ENCODE results near the gene AP3M1. TPM values are rescaled to one million over a fixed set of nuclear protein-coding genes. Genes with fewer than 3 reads are reported as not detected.

The AP3M1 gene
- total and polyA plus RNA-seq, 8 donors, result 5.1 to 21.2 (median 12.3) TPM

DNA sequence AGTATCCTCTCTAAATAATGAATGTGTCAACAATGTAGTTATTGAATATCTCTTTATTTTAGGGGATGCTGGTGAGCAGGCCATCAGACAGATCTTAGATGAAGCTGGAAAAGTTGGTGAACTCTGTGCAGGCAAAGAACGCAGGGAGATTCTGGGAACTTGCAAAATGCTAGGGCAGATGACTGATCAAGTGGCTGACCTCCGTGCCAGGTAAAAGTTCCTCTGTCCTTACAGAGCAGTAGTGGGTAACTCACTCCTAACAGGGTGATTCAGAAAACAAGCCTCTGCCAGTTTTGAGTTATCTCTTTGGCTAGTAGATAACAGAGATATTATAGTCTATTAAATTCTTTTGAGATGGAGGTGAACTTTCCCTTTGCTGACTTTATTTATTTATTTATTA is 67.3 kb downstream of the AP3M1 start:
- intact Hi-C loops (cut with DNase I), result no loop called here
- FAIRE-seq (no peak), DNase-seq (no peak), ATAC-seq (no peak)
- H3K4me3 ChIP-seq, result no peak overlapping the region
- H3K27ac ChIP-seq, result no peak overlapping the region
- H3K36me3 ChIP-seq, result peaks cover 0 to 12% (median 0%) of the 10 kb centered on the region in 3 donors
- peaks cover 0 to 7% (median 0%) of the 10 kb centered on the region in 3 donors for H3K4me1 ChIP-seq
- no peak for TF ChIP-seq CTCF (IDR thresholded peaks at IDR 0.05)
- H3K9me3 ChIP-seq, result no peaks in the 10 kb centered on the region
- WGBS, 2 donors, result 80% methylated on average over 2 of the region's 2 CpGs
- H3K27me3 ChIP-seq, result no peaks in the 10 kb centered on the region

- Histone ChIP-seq H3K27me3 (no peaks in the 10 kb centered on the region), H3K36me3 (peaks cover 0 to 12% (median 0%) of the 10 kb centered on the region in 3 donors), H3K4me1 (peaks cover 0 to 11% (median 0%) of the 10 kb centered on the region in 3 donors), H3K9me3 (no peaks in the 10 kb centered on the region), H3K27ac (no peak overlapping the region), H3K4me3 (no peak overlapping the region)
- no peak for DNase-seq
- WGBS, 2 donors, result 64 to 66% methylated on average over 5 of the region's 5 CpGs
- FAIRE-seq, result no peak
- peak in 1 of 4 donors; percentile 14 for ATAC-seq
- intact Hi-C loops (cut with DNase I), result no loop called here
- TF ChIP-seq CTCF (IDR thresholded peaks at IDR 0.05), result no peak
Observed at GRCh38 chr10:74081941-74082718, 68.5 kb downstream of the AP3M1 start.

DNA sequence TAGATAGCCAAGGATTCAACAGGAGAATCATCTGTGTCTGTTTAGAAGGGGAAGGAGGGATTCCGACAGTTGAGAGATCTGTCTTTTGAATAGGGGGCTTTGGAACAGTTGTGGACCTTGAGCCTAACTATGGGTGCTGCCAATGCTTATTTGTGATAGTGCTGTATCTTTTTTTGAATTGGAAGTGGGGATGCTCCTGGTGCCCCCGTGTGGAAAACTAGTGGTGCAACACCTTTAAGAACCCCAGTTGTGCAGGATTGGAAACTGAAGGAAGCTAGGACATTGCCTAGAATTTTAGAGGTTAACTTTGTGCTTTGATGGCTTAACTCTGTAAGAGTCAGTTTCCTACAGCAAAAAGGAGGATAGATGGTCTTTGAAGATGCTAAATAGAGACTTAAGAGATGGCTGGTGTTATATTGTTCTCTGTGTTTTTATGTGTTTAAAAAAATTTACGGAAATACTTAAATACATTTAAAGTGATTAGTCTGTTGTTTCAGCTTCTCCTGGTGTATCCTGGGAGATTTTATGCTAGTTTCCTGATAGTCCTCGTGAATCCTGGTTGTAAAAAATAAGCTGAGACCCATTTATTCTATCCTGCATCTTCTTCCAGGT is 69.3 kb downstream of the AP3M1 start:
- WGBS, 2 donors, result 46 to 55% methylated on average over 4 of the region's 4 CpGs
- H3K36me3 ChIP-seq, result peaks cover 0 to 12% (median 0%) of the 10 kb centered on the region in 3 donors
- FAIRE-seq, result no peak
- TF ChIP-seq CTCF (IDR thresholded peaks at IDR 0.05), result peak in 2 of 4 donors; percentile 25 to 55
- intact Hi-C loops (cut with DNase I), result no loop called here
- peak in 1 of 6 donors; percentile 42 for DNase-seq
- ATAC-seq, result peak; percentile 60 to 91 (median 87)
- no peaks in the 10 kb centered on the region for H3K9me3 ChIP-seq
- H3K27ac ChIP-seq, result no peak overlapping the region
- no peak overlapping the region for H3K4me3 ChIP-seq
- H3K4me1 ChIP-seq, result peaks cover 0 to 11% (median 0%) of the 10 kb centered on the region in 3 donors
- H3K27me3 ChIP-seq, result no peaks in the 10 kb centered on the region

- FAIRE-seq (no peak), ATAC-seq (no peak), DNase-seq (no peak)
- peaks cover 0 to 11% (median 0%) of the 10 kb centered on the region in 3 donors for H3K4me1 ChIP-seq
- WGBS, 2 donors, result 70 to 81% methylated on average over 2 of the region's 2 CpGs
- no peak overlapping the region for H3K27ac ChIP-seq
- no peaks in the 10 kb centered on the region for H3K27me3 ChIP-seq
- H3K9me3 ChIP-seq, result no peaks in the 10 kb centered on the region
- peaks cover 0 to 14% (median 4%) of the 10 kb centered on the region in 3 donors for H3K36me3 ChIP-seq
- intact Hi-C loops (cut with DNase I), result loop anchor here in 1 of 3 donors (10.0 kb wide), 1 partner anchor 195 kb away; no protein-coding TSS in a partner anchor
- TF ChIP-seq CTCF (IDR thresholded peaks at IDR 0.05), result no peak
- H3K4me3 ChIP-seq, result no peak overlapping the region
Observed at GRCh38 chr10:74079936-74080590, 70.6 kb downstream of the AP3M1 start.

Measured in pancreas (tissue), 10 donors.